H1 (cell line): ENCODE results near the gene GP2. TPM values are rescaled to one million over a fixed set of nuclear protein-coding genes. Genes with fewer than 3 reads are reported as not detected.

Experiments used
- CTCF ChIA-PET: fragments of 300-600 bp; sonication (Branson Sonifier 250); formaldehyde crosslinking; loops from one replicate; lab custom pipeline; 2021; ENCODE audit not compliant: partially characterized antibody; lab: Charles Lee
- POLR2A ChIA-PET: fragments of 300-600 bp; sonication (Branson Sonifier 250); formaldehyde crosslinking; loops from one replicate; lab custom pipeline; 2021; ENCODE audit warnings: inconsistent platforms; ENCODE audit not compliant: partially characterized antibody; lab: Charles Lee
- DNase-seq, 2 experiments: peaks; one replicate each; pipeline versions ENCODE4 v3.0.0 to v3.0.0-alpha.2; 2010 to 2022; ENCODE audit warnings: low spot score in 2 of 2, low read depth in 1 of 2, mixed read lengths in 1 of 2
- FAIRE-seq: peaks from 2 replicates; lab custom pipeline; 2011; peaks lifted over from hg19 to GRCh38; lab: Jason Lieb, UNC
- H2AFZ ChIP-seq: 2 replicates; pipeline ENCODE4 v1.8.1; 2012; ENCODE audit warnings: low read length, inconsistent platforms
- H2AK5ac ChIP-seq: 2 replicates; pipeline ENCODE4 v1.6.1; 2013; ENCODE audit warnings: low read depth, low read length
- H2BK120ac ChIP-seq: replicated peaks from 2 replicates; pipeline ENCODE3; 2013; ENCODE audit warnings: low read depth, low read length, inconsistent platforms
- H2BK12ac ChIP-seq: 2 replicates; pipeline ENCODE4 v1.6.1; 2013; ENCODE audit warnings: low read depth, low read length
- H2BK15ac ChIP-seq: 2 replicates; pipeline ENCODE4 v1.6.1; 2013; ENCODE audit warnings: low read length
- H2BK20ac ChIP-seq: 2 replicates; pipeline ENCODE4 v1.6.1; 2013; ENCODE audit warnings: low read length
- H2BK5ac ChIP-seq: 2 replicates; pipeline ENCODE4 v1.6.1; 2013; ENCODE audit warnings: low read depth, low read length
- H3K14ac ChIP-seq: 2 replicates; pipeline ENCODE4 v1.6.1; 2013; ENCODE audit warnings: inconsistent platforms; ENCODE audit not compliant: insufficient read length
- H3K18ac ChIP-seq: 2 replicates; pipeline ENCODE4 v1.6.1; 2013; ENCODE audit warnings: low read length; ENCODE audit errors: extremely low read depth
- H3K23ac ChIP-seq: 2 replicates; pipeline ENCODE4 v1.6.1; 2013; ENCODE audit warnings: inconsistent platforms; ENCODE audit not compliant: insufficient read length
- H3K23me2 ChIP-seq: 2 replicates; pipeline ENCODE4 v1.6.1; 2013; ENCODE audit warnings: low read depth, low read length
- H3K27ac ChIP-seq: 2 replicates; pipeline ENCODE4 v1.6.1; 2011; ENCODE audit warnings: low read depth, low read length, inconsistent platforms
- H3K27me3 ChIP-seq, 4 experiments: replicated peaks in 1 of 4; 1 replicate in 1 of 4; 2 replicates in 3 of 4; pipeline versions ENCODE4 v1.6.1 to v1.8.1; 2011 to 2013; ENCODE audit warnings: low read length in 3 of 4, mild to moderate bottlenecking in 3 of 4, inconsistent platforms in 2 of 4, mixed read lengths in 2 of 4, moderate library complexity in 1 of 4; ENCODE audit not compliant: control insufficient read depth in 3 of 4, insufficient read depth in 3 of 4; ENCODE audit errors: extremely low read depth in 1 of 4
- H3K36me3 ChIP-seq, 4 experiments: 2 replicates each; pipeline versions ENCODE4 v1.6.1 to v1.8.1; 2011 to 2013; ENCODE audit warnings: mild to moderate bottlenecking in 4 of 4, low read length in 3 of 4, moderate library complexity in 2 of 4, control low read depth in 1 of 4, inconsistent platforms in 1 of 4; ENCODE audit not compliant: insufficient read depth in 4 of 4, control insufficient read depth in 2 of 4
- H3K4ac ChIP-seq: replicated peaks from 2 replicates; pipeline ENCODE3; 2013; ENCODE audit warnings: low read length, low read depth, mixed read lengths, inconsistent platforms; ENCODE audit not compliant: insufficient read length
- H3K4me1 ChIP-seq, 4 experiments: replicated peaks in 1 of 4; 1 replicate in 1 of 4; 2 replicates in 3 of 4; pipeline versions ENCODE4 v1.6.1 to v1.8.1; 2011 to 2013; ENCODE audit warnings: low read length in 3 of 4, inconsistent platforms in 2 of 4, mixed read lengths in 1 of 4; ENCODE audit not compliant: insufficient read depth in 4 of 4, control insufficient read depth in 3 of 4
- H3K4me2 ChIP-seq, 2 experiments: 2 replicates each; pipeline versions ENCODE4 v1.6.1 to v1.8.1; 2011 to 2013; ENCODE audit warnings: low read depth in 2 of 2, low read length in 2 of 2, control low read depth in 1 of 2, inconsistent platforms in 1 of 2, mild to moderate bottlenecking in 1 of 2; ENCODE audit not compliant: insufficient read depth in 1 of 2
- H3K4me3 ChIP-seq, 4 experiments: fragments of 200-600, 300-600 bp in 1 of 4; sonication (generic), shearing (Covaris generic), sonication (Bioruptor Twin) in 1 of 4; 2 replicates each; pipeline versions ENCODE4 v1.5.1 to v1.8.1; 2011 to 2016; ENCODE audit warnings: low read length in 4 of 4, low read depth in 3 of 4, control low read depth in 2 of 4, inconsistent platforms in 2 of 4, mild to moderate bottlenecking in 2 of 4, mixed read lengths in 1 of 4, moderate library complexity in 1 of 4; ENCODE audit not compliant: insufficient read depth in 2 of 4; ENCODE audit errors: extremely low read depth in 1 of 4
- H3K56ac ChIP-seq: replicated peaks from 2 replicates; pipeline ENCODE3; 2013; ENCODE audit warnings: low read depth, mild to moderate bottlenecking, mixed read lengths, low read length, inconsistent platforms; ENCODE audit not compliant: insufficient read length
- H3K79me1 ChIP-seq: 2 replicates; pipeline ENCODE4 v1.6.1; 2013; ENCODE audit warnings: low read depth, low read length, control low read depth
- H3K79me2 ChIP-seq, 2 experiments: 2 replicates each; pipeline versions ENCODE4 v1.6.1 to v1.8.1; 2012 to 2013; ENCODE audit warnings: low read length in 2 of 2, mild to moderate bottlenecking in 2 of 2, inconsistent platforms in 1 of 2; ENCODE audit not compliant: insufficient read depth in 2 of 2, control insufficient read depth in 1 of 2
- H3K9ac ChIP-seq, 4 experiments: replicated peaks in 1 of 4; 1 replicate in 1 of 4; 2 replicates in 3 of 4; pipeline versions ENCODE4 v1.6.1 to v1.8.1; 2011 to 2013; ENCODE audit warnings: low read depth in 3 of 4, low read length in 3 of 4, control low read depth in 2 of 4, mild to moderate bottlenecking in 2 of 4, moderate library complexity in 2 of 4, inconsistent platforms in 1 of 4; ENCODE audit errors: extremely low read depth in 1 of 4
- H3K9me3 ChIP-seq, 2 experiments: 2 replicates each; pipeline versions ENCODE4 v1.6.1 to v1.8.1; 2012 to 2013; ENCODE audit warnings: mild to moderate bottlenecking in 2 of 2, moderate library complexity in 2 of 2, control low read depth in 1 of 2, inconsistent platforms in 1 of 2, low read depth in 1 of 2, low read length in 1 of 2, mixed read lengths in 1 of 2; ENCODE audit not compliant: insufficient read depth in 2 of 2
- H4K20me1 ChIP-seq, 2 experiments: replicated peaks in 1 of 2; 2 replicates each; pipeline versions ENCODE3 to v1.8.1; 2011 to 2013; ENCODE audit warnings: inconsistent platforms in 2 of 2, low read length in 2 of 2, mild to moderate bottlenecking in 1 of 2; ENCODE audit not compliant: insufficient read depth in 2 of 2, control insufficient read depth in 1 of 2
- H4K5ac ChIP-seq: 2 replicates; pipeline ENCODE4 v1.6.1; 2013; ENCODE audit warnings: low read length, low read depth, mixed read lengths, inconsistent platforms; ENCODE audit not compliant: insufficient read length
- H4K8ac ChIP-seq: 2 replicates; pipeline ENCODE4 v1.8.0; 2013; ENCODE audit warnings: mild to moderate bottlenecking, moderate library complexity, low read length, inconsistent platforms; ENCODE audit not compliant: insufficient read depth; ENCODE audit errors: extremely low read depth
- H4K91ac ChIP-seq: replicated peaks from 2 replicates; pipeline ENCODE3; 2013; ENCODE audit warnings: low read length, mixed read lengths, inconsistent platforms; ENCODE audit not compliant: insufficient read length
- FOSL1 ChIP-seq: IDR thresholded peaks from 2 replicates; pipeline ENCODE4 v1.6.1; 2011; ENCODE audit warnings: mild to moderate bottlenecking, low read depth, low read length, moderate library complexity; ENCODE audit not compliant: insufficient read depth
- HDAC6 ChIP-seq: IDR thresholded peaks from one replicate; pipeline ENCODE4 v1.7.1; 2012; ENCODE audit warnings: low read depth, mild to moderate bottlenecking, inconsistent platforms, low read length, moderate library complexity
- NANOG ChIP-seq: IDR thresholded peaks from 2 replicates; pipeline ENCODE4 v1.6.1; 2011; ENCODE audit warnings: low read length, low read depth, mild to moderate bottlenecking, inconsistent platforms; ENCODE audit not compliant: insufficient read depth, poor library complexity, severe bottlenecking
- PHF8 ChIP-seq: fragments of 200-600 bp; sonication (generic); conservative IDR thresholded peaks from 2 replicates; pipeline ENCODE4 v1.7.1; 2012; ENCODE audit warnings: low read depth, mild to moderate bottlenecking, inconsistent platforms, low read length, moderate library complexity
- POLR2AphosphoS5 ChIP-seq: IDR thresholded peaks from 2 replicates; pipeline ENCODE4 v1.6.1; 2011; ENCODE audit warnings: low read depth, low read length
- RBBP5 ChIP-seq: IDR thresholded peaks from 2 replicates; pipeline ENCODE4 v1.7.1; 2012; ENCODE audit warnings: low read depth, mild to moderate bottlenecking, inconsistent platforms, low read length, moderate library complexity, borderline replicate concordance
- RFX5 ChIP-seq: IDR thresholded peaks from 2 replicates; pipeline ENCODE4 v1.6.1; 2011; ENCODE audit warnings: low read depth, low read length, improper control_type of control experiment, borderline replicate concordance
- SAP30 ChIP-seq: fragments of 300-600 bp; sonication (generic); IDR thresholded peaks from 2 replicates; pipeline ENCODE4 v1.7.1; 2012; ENCODE audit warnings: low read length, moderate library complexity, mild to moderate bottlenecking, inconsistent platforms; ENCODE audit not compliant: insufficient read depth, insufficient replicate concordance
- whole genome bisulfite sequencing, 2 experiments: shearing (Covaris generic) in 1 of 2; methylation state at CpG; one replicate each; pipeline versions ENCODE4 v1.1.6 to v1.1.7; 2013 to 2015; ENCODE audit warnings: low lambda C conversion rate in 2 of 2, mixed read lengths in 2 of 2, inconsistent platforms in 1 of 2, low coverage in 1 of 2, missing lambda C conversion rate in 1 of 2; ENCODE audit not compliant: insufficient replicate concordance in 2 of 2, insufficient coverage in 1 of 2, insufficient read length in 1 of 2; ENCODE audit errors: extremely low coverage in 1 of 2, missing lambda C conversion rate in 1 of 2; 5-methylcytosine and 5-hydroxymethylcytosine counted together
- polyA plus RNA-seq, 7 experiments: library from polyadenylated mRNA; depleted of rRNA in 3 of 7; stranded (reverse) in 5 of 7; unstranded in 2 of 7; fragments of >200 nt in 5 of 7; fragments of 200-250 nt in 2 of 7; gene quantifications; 1 replicate in 5 of 7; 2 replicates in 1 of 7; 4 replicates in 1 of 7; pipeline versions ENCODE4 v1.2.1 to v1.2.3, GENCODE V29; 2011 to 2013; ENCODE audit warnings: missing spikeins in 2 of 7, mixed read lengths in 2 of 7
- total RNA-seq: library from RNA; stranded (reverse); fragmentation: NEBNext Ultra II Directional; extraction: Animal tissue kit (Norgen Biotek cat#: 25700); gene quantifications from 2 replicates; pipeline ENCODE4 v1.2.1, GENCODE V29; 2021
- TF ChIP-seq, protein P1 (sequence below): IDR thresholded peaks from 2 replicates; pipeline ENCODE4 v1.6.1; 2012; ENCODE audit warnings: low read length, inconsistent platforms

Gene GP2
- total and polyA plus RNA-seq, 2 of the 8 experiments (the other 6 are each of a cell fraction or from before 2014, with no cell fraction given), result not detected

DNA sequence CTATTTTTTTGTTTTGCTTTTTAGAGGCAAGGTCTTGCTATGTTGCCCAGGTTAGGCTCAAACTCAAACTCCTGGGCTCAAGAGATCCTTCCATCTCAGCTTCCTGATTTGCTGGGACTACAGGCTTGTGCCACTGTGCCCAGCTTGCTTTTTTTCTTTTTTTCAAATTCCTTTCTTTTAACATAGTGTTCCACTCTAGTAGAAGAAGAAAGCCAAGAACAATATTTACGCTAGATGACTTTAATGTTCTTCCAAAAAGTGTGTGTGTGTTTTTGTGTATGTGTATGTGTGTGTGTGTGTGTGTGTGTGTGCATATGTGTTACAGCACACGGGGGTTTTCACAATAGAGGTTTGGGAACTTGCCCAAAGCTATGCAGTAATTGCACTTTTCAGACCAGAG is 35.9 kb upstream of the GP2 start:
- no peaks in the 10 kb centered on the region for H3K27me3 ChIP-seq
- no peak for FAIRE-seq
- H2BK12ac ChIP-seq, result no peak overlapping the region
- H2BK20ac ChIP-seq, result no peak overlapping the region
- no peak overlapping the region for H4K91ac ChIP-seq
- H2AFZ ChIP-seq, result no peak overlapping the region
- no peak overlapping the region for H4K5ac ChIP-seq
- DNase-seq, result no peak
- no peak overlapping the region for H3K9ac ChIP-seq
- H3K18ac ChIP-seq, result no peak overlapping the region
- no peak overlapping the region for H3K4me2 ChIP-seq
- WGBS, 2 experiments, result 94% methylated on average over 2 of the region's 2 CpGs; no CpG with 5 or more reads in 1 of the 2 experiments
- H3K23ac ChIP-seq, result no peak overlapping the region
- no peak overlapping the region for H2AK5ac ChIP-seq
- no peak overlapping the region for H3K4ac ChIP-seq
- H3K79me1 ChIP-seq, result no peaks in the 10 kb centered on the region
- H3K36me3 ChIP-seq, result no peaks in the 10 kb centered on the region
- no peaks in the 10 kb centered on the region for H3K79me2 ChIP-seq
- no peaks in the 10 kb centered on the region for H3K4me1 ChIP-seq
- no peak overlapping the region for H4K8ac ChIP-seq
- no peak overlapping the region for H2BK5ac ChIP-seq
- CTCF ChIA-PET, result interaction anchor here (0.6 to 10.6 kb wide), 5 partner anchors 20 to 463 kb away, joined by 3 to 114 read pairs (median 3); partner anchors contain the start of gene GP2
- POLR2A ChIA-PET, result no interaction called here
- no peak overlapping the region for H2BK15ac ChIP-seq
- H3K27ac ChIP-seq, result no peak overlapping the region
- no peaks in the 10 kb centered on the region for H3K23me2 ChIP-seq
- H4K20me1 ChIP-seq, result no peaks in the 10 kb centered on the region
- H3K4me3 ChIP-seq, result no peak overlapping the region
- TF ChIP-seq SAP30, result no peak
- TF ChIP-seq PHF8, result no peak
- TF ChIP-seq RBBP5, result no peak
- TF ChIP-seq, protein P1, sequence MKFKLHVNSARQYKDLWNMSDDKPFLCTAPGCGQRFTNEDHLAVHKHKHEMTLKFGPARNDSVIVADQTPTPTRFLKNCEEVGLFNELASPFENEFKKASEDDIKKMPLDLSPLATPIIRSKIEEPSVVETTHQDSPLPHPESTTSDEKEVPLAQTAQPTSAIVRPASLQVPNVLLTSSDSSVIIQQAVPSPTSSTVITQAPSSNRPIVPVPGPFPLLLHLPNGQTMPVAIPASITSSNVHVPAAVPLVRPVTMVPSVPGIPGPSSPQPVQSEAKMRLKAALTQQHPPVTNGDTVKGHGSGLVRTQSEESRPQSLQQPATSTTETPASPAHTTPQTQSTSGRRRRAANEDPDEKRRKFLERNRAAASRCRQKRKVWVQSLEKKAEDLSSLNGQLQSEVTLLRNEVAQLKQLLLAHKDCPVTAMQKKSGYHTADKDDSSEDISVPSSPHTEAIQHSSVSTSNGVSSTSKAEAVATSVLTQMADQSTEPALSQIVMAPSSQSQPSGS, result no peak
- no peak for TF ChIP-seq HDAC6
- TF ChIP-seq FOSL1, result no peak
- TF ChIP-seq RFX5, result no peak
- no peak for TF ChIP-seq NANOG
- no peak for TF ChIP-seq POLR2AphosphoS5
- TF ChIP-seq, all 59 proteins: peak for 0
- no peak overlapping the region for H3K14ac ChIP-seq
- H2BK120ac ChIP-seq, result no peak overlapping the region
- H3K56ac ChIP-seq, result no peak overlapping the region
- H3K9me3 ChIP-seq, result no peaks in the 10 kb centered on the region
